Measurements from ENCODE around the gene BBX.

GRCh38 chr3:107857854-107858253, 335.1 kb downstream of the BBX start:
- no peak for TF ChIP-seq GATA3 (IDR thresholded peaks at IDR 0.05; ENCODE audit: low read depth, low read length)
- no peak for TF ChIP-seq GATA2 (IDR thresholded peaks at IDR 0.05; ENCODE audit: low read depth, low read length)
